ENCODE results near the gene ONECUT3. TPM values are rescaled to one million over a fixed set of nuclear protein-coding genes. Genes with fewer than 3 reads are reported as not detected.

Gene ONECUT3
- total and polyA plus RNA-seq, 9 of the 15 experiments (the other 6 are each of a cell fraction or from before 2014, with no cell fraction given): not detected

GRCh38 chr19:1806184-1807029 is 53.1 kb downstream of the ONECUT3 start:
- BruUV-seq (replicated peaks): no TSS peak
- ATAC-seq: no peak
- CTCF ChIA-PET (ENCODE audit: low intra/inter-chr PET ratio): no interaction called here
- Histone ChIP-seq H3K9ac (ENCODE audit: insufficient read depth in 1 of 2, low read depth in 2 of 2, low read length in 2 of 2) (no peak overlapping the region), H3K9me1 (ENCODE audit: control insufficient read depth, insufficient read depth, low read length) (no peaks in the 10 kb centered on the region), H3K27me3 (ENCODE audit: control insufficient read depth in 2 of 2, insufficient read depth in 2 of 2, low read length in 2 of 2) (no peaks in the 10 kb centered on the region), H3K79me2 (ENCODE audit: control insufficient read depth, insufficient read depth, low read length) (no peaks in the 10 kb centered on the region; the same call in 2 of the 3 replicates), H3K4me1 (replicated peaks in 1 of 2; ENCODE audit: control insufficient read depth in 2 of 2, insufficient read depth in 2 of 2, low read length in 2 of 2) (peaks cover 3 to 51% of the 10 kb centered on the region in 2 experiments; a peak in 3 of 5 replicates), H3K9me3 (replicated peaks; ENCODE audit: control insufficient read depth, insufficient read depth, low read depth, low read length) (no peaks in the 10 kb centered on the region), H3K36me3 (ENCODE audit: control insufficient read depth, insufficient read depth, low read length) (0 out of 3 replicates have a peak, but pooled peaks cover 3% of the 10 kb centered on the region), H4K20me1 (replicated peaks; ENCODE audit: control insufficient read depth, insufficient read depth, low read length) (no peaks in the 10 kb centered on the region), H3K27ac (ENCODE audit: extremely low read depth, low read depth, low read length) (no peak overlapping the region), H3K4me2 (ENCODE audit: insufficient read depth, low read length) (no peak overlapping the region), H2AFZ (ENCODE audit: low read depth, low read length) (no peak overlapping the region), H3K4me3 (no peak overlapping the region)
- WGBS (ENCODE audit: insufficient coverage, low coverage, missing lambda C conversion rate): 86% methylated on average over 24 of the region's 45 CpGs
- in situ Hi-C loops (cut with MboI): no loop called here
- no peak for FAIRE-seq
- intact Hi-C loops (cut with micrococcal nuclease): no loop called here
- DNase-seq (ENCODE audit: extremely low read depth in 1 of 4, low spot score in 3 of 4): no peak
- POLR2A ChIA-PET: interaction anchor here (1.0 to 1.1 kb wide), 2 partner anchors 10 to 60 kb away, joined by 3 to 4 read pairs; no protein-coding TSS in a partner anchor
- TF ChIP-seq GATAD2A (IDR thresholded peaks at IDR 0.05): no peak
- no peak for TF ChIP-seq MIER1 (IDR thresholded peaks at IDR 0.05; ENCODE audit: low read depth)
- TF ChIP-seq ZFP30 (CRISPR knock-in tag; IDR thresholded peaks at IDR 0.05; ENCODE audit: borderline replicate concordance): no peak
- TF ChIP-seq GTF3C2 (IDR thresholded peaks at IDR 0.05; ENCODE audit: borderline replicate concordance, extremely low read depth, insufficient read length): no peak
- TF ChIP-seq CREBBP (IDR thresholded peaks at IDR 0.05; ENCODE audit: low read depth, low read length): no peak
- no peak for TF ChIP-seq DACH1 (IDR thresholded peaks at IDR 0.05; ENCODE audit: partially characterized antibody)
- no peak for TF ChIP-seq ZNF644 (tag; IDR thresholded peaks at IDR 0.05; ENCODE audit: low read depth)
- no peak for TF ChIP-seq THAP12 (CRISPR knock-in tag; IDR thresholded peaks at IDR 0.05)
- no peak for TF ChIP-seq ZNF740 (CRISPR knock-in tag; IDR thresholded peaks at IDR 0.05)
- TF ChIP-seq ZNF740 (tag; IDR thresholded peaks at IDR 0.05): no peak
- TF ChIP-seq BRCA1 (IDR thresholded peaks at IDR 0.05): no peak
- no peak for TF ChIP-seq BRCA1 (CRISPR knock-in tag; IDR thresholded peaks at IDR 0.05)
- TF ChIP-seq ZNF589 (CRISPR knock-in tag; IDR thresholded peaks at IDR 0.05; ENCODE audit: low read depth): no peak
- TF ChIP-seq KDM4B (IDR thresholded peaks at IDR 0.05; ENCODE audit: borderline replicate concordance in 2 of 2, low read depth in 1 of 2): no peak
